Stimulated activated CD4-positive, alpha-beta T cell treated with anti-CD3 and anti-CD28 coated beads, Interleukin-4, amount 100 ng/mL, for 24 hours (primary cell): ENCODE results near the gene NDUFA8.

ENCODE experiments used
- DNase-seq: peaks from one replicate; pipeline ENCODE4 v3.0.0-alpha.2; 2020

Gene NDUFA8

GRCh38 chr9:122159026-122159924 is at the start of gene NDUFA8, which contains the start of gene MORN5:
NDUFA8 (minus strand) TSS chr9:122159779; CDS start chr9:122159677, 102 bp downstream.
MORN5 (plus strand) TSS chr9:122159908; CDS start chr9:122159973, 65 bp downstream.
- peak; percentile 96 for DNase-seq

GRCh38 chr9:122207096-122207495 is 47.5 kb upstream of the NDUFA8 start:
- DNase-seq, result no peak

- DNase-seq, result no peak
Measured at GRCh38 chr9:122206118-122207046, 46.8 kb upstream of the NDUFA8 start.

GRCh38 chr9:122205176-122205575 is 45.6 kb upstream of the NDUFA8 start:
- no peak for DNase-seq

GRCh38 chr9:122204491-122204890 is 44.9 kb upstream of the NDUFA8 start:
- DNase-seq, result no peak

- no peak for DNase-seq
Measured at GRCh38 chr9:122204055-122204454, 44.5 kb upstream of the NDUFA8 start.

DNA sequence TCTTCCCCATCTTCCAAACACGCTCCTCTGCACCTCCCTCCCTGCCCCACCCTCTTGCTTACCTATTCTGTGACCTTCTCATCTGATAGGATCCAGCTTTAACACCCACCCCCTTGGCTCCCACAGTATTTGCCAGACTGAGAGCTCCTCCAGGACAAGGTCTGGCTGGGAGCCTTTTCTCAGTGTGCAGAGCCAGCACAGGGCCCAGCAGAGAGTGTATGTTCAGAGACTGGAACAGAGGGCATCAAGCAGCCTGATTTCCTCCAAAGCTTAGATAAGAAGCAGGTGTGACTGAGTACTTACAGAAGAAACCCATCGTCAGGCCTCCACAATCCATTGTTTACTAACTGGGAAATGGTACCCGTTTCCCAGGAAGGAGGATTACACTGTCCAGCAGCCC is 42.5 kb upstream of the NDUFA8 start:
- DNase-seq, result no peak

DNA sequence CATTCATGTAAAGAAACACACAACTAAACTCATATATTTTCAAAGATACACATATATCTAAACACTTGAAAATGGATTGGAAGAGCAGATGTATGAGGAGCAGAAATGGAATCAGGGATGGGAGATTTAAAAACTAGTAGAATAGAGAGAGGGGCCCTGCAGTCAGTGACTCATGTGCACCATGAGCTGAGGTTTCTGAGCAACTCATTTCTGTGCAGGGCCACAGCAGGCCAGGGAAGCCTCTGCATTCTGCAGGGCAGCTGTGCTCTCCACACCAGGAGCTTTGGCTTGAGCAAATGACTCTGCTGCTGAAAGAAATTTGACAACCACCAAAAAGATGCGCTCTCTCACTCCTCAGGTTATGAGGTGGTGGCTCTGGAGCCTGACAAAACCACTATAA is 42.1 kb upstream of the NDUFA8 start:
- no peak for DNase-seq

GRCh38 chr9:122200960-122201595 is 41.5 kb upstream of the NDUFA8 start:
- DNase-seq, result no peak

DNA sequence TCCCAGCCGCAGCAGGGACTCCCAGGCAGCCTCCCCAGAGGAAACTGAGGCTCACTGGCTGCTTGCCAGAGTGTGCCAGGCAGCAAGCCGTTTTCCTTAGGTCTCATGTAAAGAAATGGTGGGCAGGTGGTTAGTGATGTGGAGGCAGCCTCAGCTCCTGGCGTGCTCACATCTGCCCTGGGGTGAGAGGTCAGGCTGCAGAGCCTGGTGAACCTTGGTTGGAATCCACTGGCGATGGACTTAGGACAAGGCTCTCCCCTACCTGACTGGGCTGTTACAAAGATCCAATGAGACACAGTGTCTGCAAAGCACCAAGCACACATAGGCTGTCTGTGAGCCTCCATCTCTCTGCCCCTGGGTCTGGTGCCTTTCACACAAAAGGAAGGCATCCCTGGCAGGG is 38.3 kb upstream of the NDUFA8 start:
- no peak for DNase-seq

DNA sequence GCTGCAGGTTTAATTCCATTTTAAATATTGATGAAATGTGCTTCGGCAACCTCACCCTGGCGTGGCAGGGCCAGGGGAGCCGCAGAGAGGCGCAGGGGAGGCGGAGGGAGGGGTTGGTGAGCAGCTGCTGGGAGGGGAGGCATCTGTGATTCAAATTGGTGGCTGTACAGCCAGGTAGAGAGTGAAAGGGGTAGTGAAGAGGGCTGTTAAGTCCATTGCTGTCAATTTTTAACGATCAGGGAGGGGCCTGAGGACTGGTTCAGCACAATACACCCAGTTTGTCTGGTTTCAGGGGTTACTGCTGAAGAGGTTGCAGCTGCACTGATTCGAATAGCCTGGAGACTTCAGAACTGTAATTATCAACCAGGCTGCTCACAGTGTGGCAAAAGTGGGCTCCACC is 37.8 kb upstream of the NDUFA8 start:
- no peak for DNase-seq

- DNase-seq, result no peak
Measured at GRCh38 chr9:122195875-122196274, 36.3 kb upstream of the NDUFA8 start.

DNA sequence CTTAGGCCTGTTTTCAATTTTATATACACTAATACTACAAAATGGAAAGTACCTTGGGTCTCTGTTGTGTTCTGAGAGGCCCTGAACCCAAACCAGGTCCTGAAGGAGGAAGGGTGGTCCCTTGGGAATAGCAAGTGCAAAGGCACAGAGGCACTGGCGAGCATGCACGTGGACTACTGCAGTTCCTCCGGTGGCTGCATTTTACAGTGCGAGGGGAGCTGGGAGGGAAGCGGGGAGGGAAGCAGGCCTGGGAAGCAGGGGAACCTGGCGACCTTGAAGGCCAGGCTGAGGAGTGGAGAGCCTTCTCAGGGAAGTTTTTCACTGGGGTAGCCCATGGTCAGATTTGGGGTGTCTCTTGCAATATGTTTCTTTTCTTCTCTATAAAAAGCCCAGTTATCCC is 34.1 kb upstream of the NDUFA8 start:
- DNase-seq, result no peak

DNA sequence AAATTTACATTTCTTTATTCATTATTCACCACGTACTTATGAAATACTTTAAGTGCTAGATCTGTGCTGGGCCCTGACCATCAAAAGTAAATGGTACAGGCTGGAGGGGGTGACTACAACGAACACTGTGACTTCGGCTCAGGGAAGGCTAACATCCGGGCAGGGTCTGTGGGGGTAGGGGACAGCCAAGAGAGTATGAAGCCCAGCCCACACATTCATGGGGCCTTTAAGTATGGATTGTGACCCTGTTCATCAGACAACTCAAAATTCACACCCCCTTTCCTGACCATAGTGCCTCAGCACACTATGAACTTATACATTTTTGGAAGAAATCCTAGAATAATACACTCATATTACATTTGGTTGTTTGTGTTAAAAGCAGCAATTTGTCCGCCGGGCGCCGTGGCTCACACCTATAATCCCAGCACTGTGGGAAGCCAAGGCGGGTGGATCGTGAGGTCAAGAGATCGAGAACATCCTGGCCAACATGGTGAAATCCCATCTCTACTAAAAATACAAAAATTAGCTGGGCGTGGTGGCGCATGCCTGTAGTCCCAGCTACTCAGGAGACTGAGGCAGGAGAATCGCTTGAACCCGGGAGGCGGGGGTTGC is 33.4 kb upstream of the NDUFA8 start:
- DNase-seq, result no peak

- DNase-seq, result no peak
Measured at GRCh38 chr9:122192261-122192875, 32.8 kb upstream of the NDUFA8 start.

DNA sequence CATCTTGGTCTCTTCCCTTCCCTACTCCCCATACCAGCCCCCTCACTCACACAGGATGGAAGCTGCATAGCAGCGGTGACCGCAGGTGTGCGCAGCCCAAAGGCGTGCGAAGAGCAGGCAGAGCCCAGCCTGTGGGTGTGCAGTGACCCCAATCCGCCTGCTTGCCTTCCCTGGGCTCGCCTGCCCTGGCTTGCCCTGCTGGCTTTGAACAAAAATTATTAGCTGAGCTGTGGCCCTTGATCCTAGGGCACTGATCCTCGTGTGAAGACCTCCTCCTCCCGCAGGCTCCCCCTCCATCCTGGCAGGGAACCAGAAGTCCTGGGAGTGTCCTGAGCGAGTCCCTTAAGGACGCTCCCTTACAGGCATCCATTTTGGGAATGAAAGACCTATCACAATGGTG is 32.0 kb upstream of the NDUFA8 start:
- no peak for DNase-seq

DNA sequence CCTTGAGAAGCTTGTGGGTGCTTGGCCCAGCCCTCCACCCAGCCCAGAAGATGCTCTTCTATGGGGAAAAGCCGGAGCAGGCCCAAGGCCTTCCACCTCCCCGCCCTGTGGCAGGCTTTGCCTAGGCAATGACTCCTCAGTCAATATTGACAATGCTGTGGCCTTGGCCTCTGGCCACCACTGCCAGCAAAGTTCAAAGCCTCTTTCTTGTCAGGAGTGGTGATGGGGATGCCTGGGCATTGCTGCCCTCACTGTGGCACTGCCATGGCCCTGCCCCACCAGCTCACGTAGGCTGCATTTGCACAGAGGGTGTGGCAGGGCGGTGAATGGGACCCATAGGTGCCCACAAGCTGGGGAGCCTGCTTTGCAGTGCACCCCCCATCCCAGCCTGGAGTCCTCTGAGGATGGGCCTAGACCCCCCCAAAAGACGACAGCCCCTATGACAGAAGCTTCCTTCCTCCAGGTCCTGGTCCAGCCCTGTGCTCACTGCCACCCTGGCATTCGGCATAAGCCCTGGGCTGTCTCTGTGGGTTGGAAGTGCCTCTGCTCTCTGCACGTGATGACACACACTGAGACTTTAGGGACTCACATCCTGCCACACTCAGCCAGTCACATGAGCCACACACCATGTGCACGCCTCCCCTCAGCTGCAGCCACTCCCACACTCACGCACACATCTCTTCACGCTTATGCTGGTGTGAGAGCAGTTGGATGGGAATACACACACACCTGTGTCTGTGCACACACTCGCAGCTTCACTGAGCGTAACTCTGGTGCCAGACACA is 31.2 kb upstream of the NDUFA8 start:
- DNase-seq, result no peak

GRCh38 chr9:122188369-122188768 is 28.8 kb upstream of the NDUFA8 start:
- no peak for DNase-seq

- no peak for DNase-seq
Measured at GRCh38 chr9:122186777-122187470, 27.3 kb upstream of the NDUFA8 start.

DNA sequence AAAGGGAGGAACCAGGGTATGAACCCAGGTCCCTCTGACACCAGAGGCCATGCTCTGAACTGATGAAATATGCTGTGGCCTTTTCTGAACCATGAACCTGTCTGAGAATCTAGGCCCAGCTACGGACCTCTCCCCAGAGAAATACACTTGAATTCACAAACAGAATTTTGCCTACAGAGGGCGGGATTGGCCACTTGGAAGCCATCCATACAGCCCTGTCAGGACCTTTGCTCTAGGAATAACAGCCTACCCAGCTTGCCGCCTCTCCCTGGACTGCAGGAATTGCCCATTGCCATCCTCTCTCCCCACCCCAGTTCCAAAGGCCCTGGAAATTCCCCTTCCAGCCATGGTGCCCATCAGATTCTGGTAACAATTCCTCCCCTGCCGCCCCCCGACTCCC is 26.7 kb upstream of the NDUFA8 start:
- DNase-seq, result no peak

GRCh38 chr9:122184551-122184950 is 25.0 kb upstream of the NDUFA8 start:
- DNase-seq, result no peak
